ENCODE results near the gene SDSL. TPM values are rescaled to one million over a fixed set of nuclear protein-coding genes. Genes with fewer than 3 reads are reported as not detected.

The SDSL gene
- total and polyA plus RNA-seq, 2 of the 13 experiments (the other 11 are each of a cell fraction or from before 2014, with no cell fraction given) = 1.2 to 1.7 TPM

DNA sequence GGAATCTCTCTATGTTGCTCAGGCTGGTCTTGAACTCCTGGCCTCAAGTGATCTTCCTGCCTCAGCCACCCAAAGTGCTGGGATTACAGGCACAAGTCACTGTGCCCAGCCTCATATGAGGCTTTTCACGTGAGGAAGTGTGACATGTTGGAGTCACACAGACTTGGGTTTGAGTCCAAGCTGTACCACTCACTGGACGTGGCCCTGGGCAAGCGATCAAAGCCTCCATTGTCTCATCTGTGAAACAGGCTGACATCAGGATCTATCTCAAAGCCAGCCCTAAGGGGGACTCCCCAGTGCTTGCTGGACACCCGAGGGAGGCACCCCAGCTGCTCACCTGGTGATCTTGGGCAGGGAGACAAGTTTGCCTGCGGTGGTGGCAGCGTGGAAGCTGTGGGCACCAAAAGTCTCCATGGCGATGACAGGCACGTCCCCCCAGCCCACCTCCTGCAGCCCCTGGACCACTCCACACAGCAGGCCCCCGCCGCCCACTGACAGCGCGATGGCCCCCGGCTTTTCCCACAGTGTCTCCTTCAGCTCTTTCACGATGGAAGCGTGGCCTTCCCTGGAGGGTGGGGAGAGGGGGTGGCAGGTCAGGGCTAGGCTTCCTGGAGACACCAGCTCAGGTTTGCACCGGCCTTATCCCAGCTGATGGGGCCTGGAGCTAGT lies 25.2 kb upstream of the SDSL start (continued):
- no peak for TF ChIP-seq ZFP37 (CRISPR knock-in tag; IDR thresholded peaks at IDR 0.05; ENCODE audit: borderline replicate concordance)
- TF ChIP-seq FOXP1 (IDR thresholded peaks at IDR 0.05) = no peak
- TF ChIP-seq FOXP1 (CRISPR knock-in tag; IDR thresholded peaks at IDR 0.05) = no peak
- TF ChIP-seq ZNF264 (CRISPR knock-in tag; IDR thresholded peaks at IDR 0.05) = no peak
- TF ChIP-seq MYNN (CRISPR knock-in tag; IDR thresholded peaks at IDR 0.05; ENCODE audit: low read depth) = no peak
- no peak for TF ChIP-seq ZNF224 (CRISPR knock-in tag; IDR thresholded peaks at IDR 0.05)
- no peak for TF ChIP-seq ZBTB7B (CRISPR knock-in tag; IDR thresholded peaks at IDR 0.05)

DNA sequence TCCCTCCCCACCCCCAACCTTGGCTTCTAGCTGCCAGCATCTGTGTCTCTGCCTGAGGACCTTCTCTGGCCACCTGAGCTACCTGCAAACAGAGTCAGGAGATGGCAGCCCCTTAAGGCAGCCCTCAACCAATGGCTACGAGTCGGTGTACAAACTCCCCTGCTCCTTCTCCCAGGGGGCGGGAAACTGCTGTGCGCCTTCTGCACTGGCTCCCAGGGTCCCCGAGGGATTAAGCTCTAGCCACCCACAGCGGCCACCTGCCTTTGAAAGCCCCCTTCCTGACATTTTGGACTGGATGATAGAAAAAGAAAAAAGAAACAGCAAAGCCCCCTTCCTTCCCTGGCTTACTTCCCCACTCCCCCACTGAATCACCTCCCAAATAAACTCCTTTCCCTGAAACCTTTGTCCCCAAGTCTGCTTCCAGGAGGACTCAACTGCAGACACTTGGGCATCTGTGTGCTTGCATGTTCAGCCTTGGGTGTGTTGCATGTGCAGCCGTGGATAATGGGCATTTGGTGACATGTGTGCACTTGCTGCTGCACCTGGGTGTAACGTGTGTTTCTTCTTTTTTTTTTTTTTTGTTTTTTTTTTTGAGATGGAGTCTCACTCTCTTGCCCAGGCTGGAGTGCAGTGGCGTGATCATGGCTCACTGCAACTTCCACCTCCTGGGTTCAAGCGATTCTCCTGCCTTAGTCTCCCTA lies 24.5 kb upstream of the SDSL start:
- Histone ChIP-seq H3K27ac (ENCODE audit: extremely low read length, insufficient read depth, low read length) (no peak overlapping the region), H3K27me3 (ENCODE audit: control insufficient read depth in 1 of 2, insufficient read depth in 2 of 2, low read length in 2 of 2) (peaks cover 3% of the 10 kb centered on the region in 2 experiments; a peak in 2 of 5 replicates), H4K20me1 (ENCODE audit: insufficient read depth, low read length) (no peaks in the 10 kb centered on the region; the same call in 1 of the 2 replicates), H2AFZ (ENCODE audit: low read length) (no peak overlapping the region), H3K9ac (ENCODE audit: insufficient read depth, low read depth, low read length) (no peak overlapping the region), H3K79me2 (ENCODE audit: insufficient read depth, low read length) (no peaks in the 10 kb centered on the region), H3K4me1 (ENCODE audit: insufficient read depth, low read length) (0 out of 2 replicates have a peak, but pooled peaks cover 7% of the 10 kb centered on the region), H3K4me2 (ENCODE audit: low read depth, low read length) (no peak overlapping the region), H3K36me3 (replicated peaks in 1 of 2; ENCODE audit: control insufficient read depth in 1 of 2, insufficient read depth in 2 of 2, low read length in 2 of 2) (no peaks in the 10 kb centered on the region), H3K9me3 (ENCODE audit: low read length) (no peaks in the 10 kb centered on the region), H3K4me3 (replicated peaks in 1 of 3; ENCODE audit: insufficient read depth in 1 of 3, low read depth in 2 of 3, low read length in 3 of 3) (no peak overlapping the region)
- WGBS (ENCODE audit: low lambda C conversion rate) = 8% methylated on average over 8 of the region's 10 CpGs
- FAIRE-seq (no peak), DNase-seq (ENCODE audit: low spot score) (no peak), ATAC-seq (no peak)
- ChIA-PET POLR2A (no interaction called here), CTCF (ENCODE audit: low intra/inter-chr PET ratio, low total read pairs) (no interaction called here)
- intact Hi-C loops (cut with micrococcal nuclease; ENCODE audit: unreplicated experiment) = no loop called here
- BruUV-seq (replicated peaks) = no TSS peak
- TF ChIP-seq, protein P1, sequence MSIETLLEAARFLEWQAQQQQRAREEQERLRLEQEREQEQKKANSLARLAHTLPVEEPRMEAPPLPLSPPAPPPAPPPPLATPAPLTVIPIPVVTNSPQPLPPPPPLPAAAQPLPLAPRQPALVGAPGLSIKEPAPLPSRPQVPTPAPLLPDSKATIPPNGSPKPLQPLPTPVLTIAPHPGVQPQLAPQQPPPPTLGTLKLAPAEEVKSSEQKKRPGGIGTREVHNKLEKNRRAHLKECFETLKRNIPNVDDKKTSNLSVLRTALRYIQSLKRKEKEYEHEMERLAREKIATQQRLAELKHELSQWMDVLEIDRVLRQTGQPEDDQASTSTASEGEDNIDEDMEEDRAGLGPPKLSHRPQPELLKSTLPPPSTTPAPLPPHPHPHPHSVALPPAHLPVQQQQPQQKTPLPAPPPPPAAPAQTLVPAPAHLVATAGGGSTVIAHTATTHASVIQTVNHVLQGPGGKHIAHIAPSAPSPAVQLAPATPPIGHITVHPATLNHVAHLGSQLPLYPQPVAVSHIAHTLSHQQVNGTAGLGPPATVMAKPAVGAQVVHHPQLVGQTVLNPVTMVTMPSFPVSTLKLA (IDR thresholded peaks at IDR 0.05) = peak; percentile 52; the same call in 1 of the 2 replicates
- TF ChIP-seq, protein P2, sequence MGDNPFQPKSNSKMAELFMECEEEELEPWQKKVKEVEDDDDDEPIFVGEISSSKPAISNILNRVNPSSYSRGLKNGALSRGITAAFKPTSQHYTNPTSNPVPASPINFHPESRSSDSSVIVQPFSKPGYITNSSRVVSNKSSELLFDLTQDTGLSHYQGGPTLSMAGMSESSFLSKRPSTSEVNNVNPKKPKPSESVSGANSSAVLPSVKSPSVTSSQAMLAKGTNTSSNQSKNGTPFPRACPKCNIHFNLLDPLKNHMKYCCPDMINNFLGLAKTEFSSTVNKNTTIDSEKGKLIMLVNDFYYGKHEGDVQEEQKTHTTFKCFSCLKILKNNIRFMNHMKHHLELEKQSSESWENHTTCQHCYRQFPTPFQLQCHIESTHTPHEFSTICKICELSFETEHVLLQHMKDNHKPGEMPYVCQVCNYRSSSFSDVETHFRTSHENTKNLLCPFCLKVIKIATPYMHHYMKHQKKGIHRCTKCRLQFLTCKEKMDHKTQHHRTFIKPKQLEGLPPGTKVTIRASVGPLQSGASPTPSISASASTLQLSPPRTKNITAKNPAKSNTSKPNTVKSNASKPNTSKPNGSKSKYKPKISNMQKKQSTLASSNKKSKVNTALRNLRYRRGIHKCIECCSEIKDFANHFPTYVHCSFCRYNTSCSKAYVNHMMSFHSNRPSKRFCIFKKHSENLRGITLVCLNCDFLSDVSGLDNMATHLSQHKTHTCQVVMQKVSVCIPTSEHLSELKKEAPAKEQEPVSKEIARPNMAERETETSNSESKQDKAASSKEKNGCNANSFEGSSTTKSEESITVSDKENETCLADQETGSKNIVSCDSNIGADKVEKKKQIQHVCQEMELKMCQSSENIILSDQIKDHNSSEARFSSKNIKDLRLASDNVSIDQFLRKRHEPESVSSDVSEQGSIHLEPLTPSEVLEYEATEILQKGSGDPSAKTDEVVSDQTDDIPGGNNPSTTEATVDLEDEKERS (CRISPR knock-in tag; IDR thresholded peaks at IDR 0.05) = no peak
- in situ Hi-C loops (cut with HindIII; ENCODE audit: extremely low pct_ligation_motif_present, low pct_unique_long_range_greater_than_20kb) = no loop called here
